GM12873 (cell line): ENCODE results near the gene GLUD1.

Experiments
- CTCF ChIP-seq: IDR thresholded peaks from 2 replicates; pipeline ENCODE4 v1.5.1; 2012; ENCODE audit warnings: low read depth, mild to moderate bottlenecking, moderate library complexity, low read length, control low read depth; ENCODE audit not compliant: insufficient read depth; ENCODE audit errors: missing control alignments

The GLUD1 gene

GRCh38 chr10:87094373-87095235 is at the start of gene GLUD1, which contains the start of gene SHLD2:
Gene GLUD1, minus strand, starts transcription at chr10:87094843. Its CDS starts 74 bp downstream, at chr10:87094769.
Gene SHLD2, plus strand, starts transcription at chr10:87095206. Its CDS starts 56,149 bp downstream, at chr10:87151355.
- TF ChIP-seq CTCF = no peak

DNA sequence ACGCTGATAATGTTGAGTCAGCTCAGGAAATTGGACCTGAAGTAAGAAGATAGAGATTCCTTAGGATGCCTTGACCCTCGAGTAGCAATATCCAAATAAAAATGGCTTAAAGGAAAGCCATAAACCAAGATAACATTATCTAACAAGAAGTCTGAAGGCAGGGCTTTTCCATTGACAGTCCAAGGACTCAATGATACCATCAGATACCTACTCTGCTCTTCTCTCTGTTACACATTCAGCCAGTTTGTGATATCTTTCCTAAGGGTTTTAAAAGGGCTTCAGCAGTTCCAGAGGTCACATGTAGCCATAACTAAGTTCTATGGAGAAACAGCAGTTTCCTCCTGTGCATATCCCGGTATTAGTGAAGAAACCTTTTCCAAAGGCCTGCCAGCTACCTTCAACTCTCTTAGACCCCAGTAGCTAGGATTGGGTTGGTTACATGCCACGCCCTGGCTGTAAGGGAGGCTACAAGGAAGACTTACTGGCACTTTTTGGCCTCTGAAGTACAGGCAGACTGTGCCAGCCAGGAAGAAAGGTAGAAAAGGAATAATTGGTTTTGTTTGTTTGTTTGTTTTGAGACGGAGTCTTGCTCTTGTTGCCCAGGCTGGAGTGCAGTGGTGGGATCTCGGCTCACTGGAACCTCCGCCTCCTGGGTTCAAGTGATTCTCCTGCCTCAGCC is 10.9 kb upstream of the GLUD1 start:
- no peak for TF ChIP-seq CTCF

- TF ChIP-seq CTCF = no peak
Measured at GRCh38 chr10:87101996-87102395, 7.4 kb upstream of the GLUD1 start.

- TF ChIP-seq CTCF = no peak
Measured at GRCh38 chr10:87095236-87095945, 748 bp upstream of the GLUD1 start.

GRCh38 chr10:87093632-87094372 is 841 bp downstream of the GLUD1 start:
- TF ChIP-seq CTCF = no peak

DNA sequence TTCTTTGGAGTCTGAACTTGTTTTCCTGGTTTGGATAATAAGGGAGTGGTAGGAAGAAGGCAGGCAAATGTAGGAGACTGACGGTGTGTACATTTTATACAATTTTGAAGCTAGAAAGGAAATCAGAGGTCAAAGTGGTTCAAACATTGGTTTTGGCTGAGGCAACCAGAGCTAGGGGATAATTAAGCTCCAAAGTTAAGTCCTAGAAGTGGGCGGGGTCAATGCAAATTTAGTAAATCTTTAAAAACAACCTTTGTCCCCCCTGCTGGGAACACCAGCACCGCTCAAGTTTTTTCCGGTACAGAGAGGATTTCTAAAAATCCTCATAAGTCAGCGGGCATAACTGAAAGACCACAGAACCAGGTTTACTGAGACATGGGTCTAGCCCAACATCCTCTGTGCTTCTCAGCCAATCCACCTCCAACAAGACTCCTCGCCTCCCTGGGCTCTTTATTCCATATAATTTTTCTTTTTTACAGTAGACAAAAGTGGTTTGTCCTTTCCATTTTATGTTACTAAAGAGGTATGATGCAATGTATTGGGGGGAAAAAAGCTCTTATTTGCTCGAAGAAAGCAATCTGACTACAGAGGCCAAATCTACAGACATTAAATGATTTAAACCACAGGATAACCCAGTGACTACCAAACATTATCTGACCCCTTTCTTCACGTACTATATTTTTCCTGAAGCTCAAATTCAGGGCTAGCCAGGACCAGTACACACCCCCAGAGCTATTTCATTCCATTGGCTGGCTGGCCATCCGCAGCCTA is 1.6 kb downstream of the GLUD1 start:
- no peak for TF ChIP-seq CTCF
